ENCODE results near the gene FAM107B.
"Not testable (repeated sequence)": the region's sequence is repeated elsewhere in the genome, so short reads cannot be mapped to it uniquely, and the experiment has no call there.

FAM107B gene

GRCh38 chr10:14594878-14595525 lies 179.7 kb downstream of the FAM107B start:
- DNase-seq = no peak

GRCh38 chr10:14593806-14594205 lies 180.9 kb downstream of the FAM107B start:
- DNase-seq = no peak

DNA sequence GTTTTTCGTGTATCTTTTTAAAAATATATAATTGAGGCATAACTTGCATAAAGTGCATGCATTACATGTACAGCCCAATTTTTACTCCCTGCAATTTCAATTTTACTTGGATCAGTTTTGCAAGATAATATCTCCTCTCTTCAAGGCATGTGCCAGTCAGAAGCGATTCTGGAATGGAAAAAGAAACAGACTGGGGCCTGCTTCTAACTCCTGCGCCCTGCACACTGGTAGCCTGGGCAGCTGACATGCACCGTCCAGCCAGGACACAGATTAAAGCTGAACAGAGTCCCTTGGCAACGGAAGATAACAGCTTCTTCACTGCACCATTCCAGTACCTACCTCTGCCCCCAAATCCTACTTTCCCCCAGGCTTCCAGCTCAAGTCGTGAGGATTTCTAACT lies 182.1 kb downstream of the FAM107B start:
- no peak for DNase-seq

DNA sequence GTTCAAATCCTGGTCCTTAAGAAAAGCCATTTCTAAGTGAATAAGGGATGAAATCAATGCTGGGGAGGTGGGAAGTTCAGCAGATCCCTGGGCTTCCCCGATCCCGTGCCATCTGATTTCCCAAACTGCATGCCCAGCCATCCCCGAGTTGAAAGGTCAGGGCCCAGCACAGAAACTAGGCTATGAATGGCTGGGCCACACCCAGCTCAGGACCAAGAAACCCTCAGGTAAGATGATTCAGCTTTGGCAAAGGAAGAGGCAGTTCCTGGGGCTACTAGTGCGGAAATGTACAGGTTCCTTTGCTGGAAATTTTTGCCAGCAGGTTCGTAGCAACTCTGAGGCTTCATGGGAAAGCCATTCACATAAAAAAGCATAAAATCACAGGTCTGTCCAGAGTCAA lies 182.7 kb downstream of the FAM107B start:
- DNase-seq = no peak

DNA sequence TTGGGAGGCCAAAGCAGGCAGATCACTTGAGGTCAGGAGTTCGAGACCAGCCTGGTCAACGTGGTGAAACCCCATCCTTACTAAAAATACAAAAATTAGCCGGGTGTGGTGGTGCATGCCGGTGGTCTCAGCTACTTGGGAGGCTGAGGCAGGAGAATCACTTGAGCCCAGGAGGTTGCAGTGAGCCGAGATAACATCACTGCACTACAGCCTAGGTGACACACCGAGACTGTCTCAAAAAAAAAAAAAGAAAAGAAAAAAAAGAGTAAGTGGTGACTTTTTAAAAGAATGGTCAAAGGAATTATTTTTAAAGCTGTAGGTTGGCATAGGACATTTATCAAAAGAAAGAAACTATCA lies 185.8 kb downstream of the FAM107B start:
- DNase-seq = not testable (repeated sequence)

DNA sequence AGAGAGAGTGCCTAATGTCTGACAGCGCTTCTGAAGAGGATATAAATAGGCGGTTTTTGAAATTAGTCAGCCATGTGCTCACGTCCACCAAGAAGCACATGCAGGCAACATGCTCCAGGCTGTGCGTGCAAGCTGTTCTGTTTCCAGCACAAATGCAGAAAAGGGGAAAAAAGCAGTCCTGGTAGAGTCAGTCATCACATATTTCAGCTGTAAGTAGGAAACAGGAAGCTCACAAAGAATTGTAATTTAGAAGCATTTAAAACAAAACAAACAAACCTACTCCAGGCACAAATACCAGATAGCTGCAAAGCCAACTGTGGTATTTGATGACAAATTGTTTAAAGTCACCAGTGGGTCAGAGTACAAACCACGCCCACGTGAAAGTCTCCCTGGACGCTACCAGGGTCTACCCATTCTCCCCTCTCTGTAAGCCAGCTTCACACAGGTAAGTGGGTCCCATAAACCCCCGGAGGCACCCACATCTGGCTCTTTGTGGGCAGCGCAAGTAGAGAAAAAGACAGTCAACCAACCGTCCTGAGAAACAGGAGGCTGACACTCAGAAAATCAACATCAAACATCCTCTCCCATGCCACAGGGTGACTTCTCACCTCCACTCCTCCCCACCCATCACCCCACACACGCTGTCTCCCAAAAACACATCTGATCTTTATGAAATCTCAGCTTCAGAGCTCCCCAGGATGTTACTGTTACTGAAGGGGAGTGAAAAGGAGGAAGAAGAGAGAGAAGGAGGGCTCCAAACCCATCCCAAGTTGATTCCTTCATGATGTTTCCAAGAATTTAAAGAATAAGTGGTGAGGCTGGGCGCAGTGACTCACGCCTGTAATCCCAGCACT lies 186.4 kb downstream of the FAM107B start:
- DNase-seq = no peak

GRCh38 chr10:14587540-14588083 lies 187.1 kb downstream of the FAM107B start:
- no peak for DNase-seq

DNA sequence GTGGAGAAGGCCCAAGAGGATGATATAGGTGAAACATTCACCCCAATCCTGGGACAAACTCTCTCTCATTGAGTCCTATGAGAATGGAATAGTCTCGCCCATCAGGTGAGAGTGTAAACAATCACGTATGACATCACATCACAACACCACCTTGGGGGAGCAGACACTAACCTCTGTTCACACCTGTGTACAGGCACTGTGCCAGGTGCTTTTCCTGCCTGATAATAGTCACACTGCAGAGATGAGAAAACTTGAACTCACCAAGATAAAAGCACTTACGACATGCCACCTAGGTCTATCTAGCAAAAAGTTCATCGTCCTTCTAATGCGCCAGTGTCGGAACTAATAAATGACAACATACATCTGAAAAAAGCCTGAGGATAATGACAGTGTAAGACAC lies 187.8 kb downstream of the FAM107B start:
- no peak for DNase-seq

GRCh38 chr10:14585287-14586193 lies 189.2 kb downstream of the FAM107B start:
- no peak for DNase-seq

GRCh38 chr10:14584661-14585060 lies 190.0 kb downstream of the FAM107B start:
- no peak for DNase-seq

DNA sequence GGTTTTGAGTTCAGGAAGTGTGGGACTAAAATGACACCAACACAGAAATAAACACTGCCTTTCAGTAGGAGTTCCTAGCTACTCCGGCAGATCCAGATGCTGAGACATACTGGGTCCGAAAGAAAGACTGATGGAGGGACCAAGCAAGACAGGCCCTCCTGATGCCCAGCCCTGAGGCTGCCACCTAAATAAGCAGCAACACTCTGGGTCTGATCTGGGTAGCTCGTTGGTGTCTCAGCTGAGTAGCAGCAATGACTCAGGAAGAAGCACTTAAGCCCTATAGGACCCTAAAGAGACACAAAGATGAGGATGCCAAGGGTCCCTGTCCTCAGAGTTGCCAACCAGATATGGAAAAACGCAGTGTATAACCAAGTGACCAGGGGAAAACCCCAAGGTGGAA lies 190.7 kb downstream of the FAM107B start:
- DNase-seq = no peak

DNA sequence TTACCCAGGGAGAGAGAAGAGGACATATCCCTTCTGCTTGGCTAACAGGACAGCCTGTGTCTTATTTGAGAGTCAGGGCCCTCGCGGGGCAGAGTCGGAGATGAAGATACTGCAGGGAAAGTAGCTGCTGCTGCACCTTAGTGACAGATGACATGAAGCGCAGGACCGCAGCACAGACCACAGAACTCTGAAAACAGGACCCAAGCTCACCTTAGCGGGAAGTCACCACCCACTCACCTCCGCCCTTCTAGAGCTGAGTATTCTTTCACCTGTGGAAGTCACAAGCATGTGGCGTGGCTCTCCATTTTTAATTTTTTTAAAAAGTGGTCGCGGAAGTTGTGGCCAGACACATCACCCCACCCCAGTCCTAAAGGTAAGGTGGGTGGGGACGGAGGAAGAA lies 191.4 kb downstream of the FAM107B start:
- no peak for DNase-seq

DNA sequence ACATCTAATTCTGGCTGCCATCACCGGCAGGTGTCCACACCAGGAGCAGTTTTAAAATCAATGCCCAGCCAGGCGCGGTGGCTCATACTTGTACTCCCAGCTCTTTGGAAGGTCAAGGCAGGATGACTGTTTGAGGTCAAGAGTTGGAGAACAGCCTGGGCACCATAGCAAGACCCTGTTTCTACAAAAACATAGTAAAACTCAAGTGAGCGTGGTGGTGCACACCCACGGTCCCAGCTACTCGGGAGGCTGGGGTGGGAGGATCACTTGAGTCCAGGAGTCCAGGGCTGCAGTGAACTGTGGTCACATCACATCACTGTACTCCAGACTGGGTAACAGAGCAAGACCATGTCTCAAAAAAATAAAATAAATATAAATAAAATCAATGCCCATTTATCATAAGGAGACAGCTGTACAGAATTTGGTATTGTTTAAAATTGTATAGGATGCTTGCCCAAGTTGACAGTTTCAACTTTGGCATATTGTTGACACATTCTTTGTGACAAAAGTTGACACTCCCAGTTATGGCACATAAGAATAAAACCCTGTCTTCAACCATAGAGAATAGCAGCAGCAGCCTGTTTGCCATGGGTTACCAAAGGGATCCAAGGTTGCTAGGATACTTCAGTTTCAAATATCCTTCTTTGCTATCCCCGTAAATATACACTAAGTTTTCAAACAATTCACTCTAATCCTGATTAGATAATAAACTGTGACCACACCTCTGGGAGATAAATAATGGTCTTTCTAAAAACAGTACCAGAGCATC lies 193.0 kb downstream of the FAM107B start:
- no peak for DNase-seq

- no peak for DNase-seq
Observed at GRCh38 chr10:14580671-14581332, 193.9 kb downstream of the FAM107B start.

DNA sequence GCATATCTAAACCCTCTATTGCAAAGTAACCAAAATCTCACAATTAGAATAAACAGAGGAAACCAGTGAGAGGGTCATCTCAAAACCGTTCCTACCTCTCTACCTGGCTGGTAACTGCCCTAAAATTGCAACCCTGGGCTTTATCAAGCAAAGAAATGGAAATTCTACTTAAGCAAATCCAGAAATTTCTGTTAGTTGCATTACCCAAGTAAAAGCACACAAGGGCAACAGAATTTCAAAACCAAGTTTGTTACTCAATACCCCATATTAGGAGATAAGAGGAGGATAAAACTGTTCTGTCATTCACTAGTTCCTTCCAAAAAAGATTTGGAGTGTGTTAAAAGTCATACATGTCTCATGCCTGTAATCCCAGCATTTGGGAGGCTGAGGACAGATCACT lies 195.3 kb downstream of the FAM107B start:
- no peak for DNase-seq

GRCh38 chr10:14578060-14578952 lies 196.4 kb downstream of the FAM107B start:
- no peak for DNase-seq

DNA sequence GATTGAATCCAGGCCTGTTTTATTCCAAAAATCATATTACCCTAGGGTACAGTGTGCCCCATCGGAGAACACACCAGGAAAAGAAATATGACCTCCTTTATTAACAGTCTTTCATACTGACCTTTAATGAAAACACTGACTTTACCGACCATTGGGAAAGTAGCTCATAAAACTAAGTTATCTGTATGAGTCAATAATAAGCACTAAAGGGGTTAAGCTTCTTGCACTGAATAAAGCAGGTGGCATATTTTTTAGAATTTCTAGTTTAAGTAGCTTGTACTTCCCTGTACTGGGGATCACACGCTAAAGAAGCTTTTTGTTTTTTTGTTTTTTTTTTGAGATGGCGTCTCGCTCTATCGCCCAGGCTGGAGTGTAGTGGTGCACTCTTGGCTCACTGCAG lies 199.8 kb downstream of the FAM107B start:
- DNase-seq = no peak

- no peak for DNase-seq
Observed at GRCh38 chr10:14574291-14574690, 200.4 kb downstream of the FAM107B start.

- DNase-seq = no peak
Observed at GRCh38 chr10:14573666-14574261, 200.9 kb downstream of the FAM107B start.

GRCh38 chr10:14572811-14573210 lies 201.9 kb downstream of the FAM107B start:
- DNase-seq = no peak
